Stimulated activated CD4-positive, alpha-beta T cell treated with anti-CD3 and anti-CD28 coated beads, Interleukin-1b, Interleukin-23, amount 100 ng/mL, for 48 hours (primary cell): ENCODE measurements around the gene CCNF.
"Not testable (repeated sequence)": the region's sequence is repeated elsewhere in the genome, so short reads cannot be mapped to it uniquely, and the experiment has no call there.

Source experiments
- DNase-seq: peaks from one replicate; pipeline ENCODE4 v3.0.0-alpha.2; 2020

The CCNF gene

DNA sequence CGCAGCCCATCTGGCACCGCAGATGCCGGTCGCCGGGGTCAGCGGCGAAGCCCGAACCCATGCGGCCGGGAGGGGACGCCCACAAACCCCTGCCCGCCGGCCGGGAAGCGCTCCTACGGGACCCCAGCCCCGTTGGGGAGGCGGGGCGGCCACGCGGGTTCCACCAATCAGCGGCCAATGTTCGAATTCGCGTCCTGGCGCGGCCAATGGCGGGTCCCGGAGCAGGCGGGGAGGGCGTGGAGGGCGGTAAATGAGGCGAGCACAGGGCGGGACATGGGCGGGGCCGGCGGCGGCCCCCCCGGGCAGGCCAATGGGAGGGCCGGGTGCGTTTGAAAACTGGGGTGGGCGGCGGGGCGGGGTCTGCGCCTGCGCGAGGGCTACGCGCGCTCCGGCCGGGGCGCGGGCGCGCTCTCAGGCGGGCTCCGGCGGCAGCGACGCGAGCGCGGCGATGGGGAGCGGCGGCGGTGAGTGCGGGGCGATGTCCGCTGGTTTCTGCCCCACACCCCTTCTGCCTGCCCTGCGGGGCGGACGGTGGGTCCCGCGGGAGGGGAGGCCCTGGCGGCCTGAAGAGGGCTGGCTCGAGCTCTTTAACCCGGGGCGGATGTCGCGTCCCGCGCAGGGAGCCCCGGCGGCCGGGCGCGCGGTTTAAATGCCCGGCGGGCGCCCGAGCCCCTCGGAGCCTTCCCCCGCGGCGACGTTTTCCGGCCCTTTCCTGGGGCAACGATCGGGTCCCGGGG, at the start of gene CCNF:
Gene CCNF (plus strand): TSS at position 414 of the 737 bp plus-strand sequence. CDS start 35 bp downstream, at position 449.
- peak; percentile 97 for DNase-seq

GRCh38 chr16:2383501-2383900, 45.7 kb upstream of the CCNF start:
- DNase-seq: no peak

- DNase-seq: no peak
These were observed 44.8 kb upstream of the CCNF start for GRCh38 chr16:2384426-2384825.

DNA sequence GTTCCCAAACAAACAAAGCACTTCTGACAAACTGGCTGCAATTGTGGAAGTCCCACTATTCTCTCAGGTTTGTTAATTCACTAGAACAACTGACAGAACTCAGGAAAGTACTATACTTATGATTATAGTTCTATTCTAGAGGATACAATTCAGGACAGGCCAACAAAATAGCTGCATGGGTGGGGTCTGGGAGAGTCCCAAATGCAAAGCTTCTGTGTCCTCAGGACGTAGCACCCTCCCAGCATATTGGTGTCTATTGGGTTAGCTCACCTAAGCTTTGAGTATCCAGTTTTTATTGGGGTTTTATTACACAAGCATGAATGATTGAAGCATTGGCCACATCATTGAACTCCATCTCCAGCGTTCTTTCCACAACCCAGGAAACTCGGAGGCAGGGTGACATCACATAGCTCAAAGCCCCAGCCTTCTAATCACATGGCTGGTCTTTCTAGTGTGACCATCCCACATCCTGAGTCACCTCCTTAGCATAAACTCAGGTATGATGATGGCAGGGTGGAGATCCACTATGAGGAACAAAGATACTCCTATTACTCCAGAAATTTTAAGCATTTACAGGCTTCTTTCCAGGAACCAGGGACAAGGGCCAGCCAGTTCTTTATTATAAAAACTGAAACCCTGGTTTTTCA, 43.9 kb upstream of the CCNF start:
- DNase-seq: no peak

DNA sequence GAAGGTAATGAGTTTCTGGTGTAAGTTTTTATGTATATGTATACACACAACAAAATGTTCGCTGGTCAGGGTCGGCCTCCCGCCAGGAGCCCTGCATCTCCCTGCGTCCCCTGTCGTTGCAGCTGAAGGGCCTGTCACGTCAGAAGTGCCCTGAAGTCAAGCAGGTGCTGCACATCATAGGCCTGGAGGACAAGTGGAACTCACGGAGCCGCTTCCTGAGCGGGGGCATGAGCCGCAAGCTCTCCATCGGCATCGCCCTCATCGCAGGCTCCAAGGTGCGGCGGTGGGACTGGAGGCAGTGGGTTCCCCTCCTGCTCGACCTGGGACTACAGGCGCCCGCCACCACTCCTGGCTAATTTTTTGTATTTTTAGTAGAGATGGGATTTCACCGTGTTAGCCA, 43.3 kb upstream of the CCNF start:
- not testable (repeated sequence) for DNase-seq

DNA sequence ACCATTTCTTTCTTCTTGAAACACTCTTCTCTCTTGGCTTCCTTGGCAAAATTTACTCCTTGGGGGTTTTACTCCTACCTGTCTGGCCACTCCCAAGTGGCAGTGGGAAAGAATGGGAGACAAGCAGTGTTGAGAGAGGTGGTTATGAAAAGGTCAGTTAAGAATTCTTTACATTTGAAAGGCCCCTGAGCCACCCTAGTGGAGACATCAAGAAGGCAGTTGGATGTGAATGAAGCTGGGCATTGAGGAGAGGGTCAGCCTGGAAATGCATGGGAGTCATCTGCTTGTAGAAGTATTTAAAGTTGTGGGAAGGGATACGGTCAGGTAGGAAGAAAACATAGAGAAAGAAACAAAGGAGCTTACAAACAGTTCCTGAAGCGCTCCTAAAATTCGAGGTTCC, 42.3 kb upstream of the CCNF start:
- no peak for DNase-seq

DNA sequence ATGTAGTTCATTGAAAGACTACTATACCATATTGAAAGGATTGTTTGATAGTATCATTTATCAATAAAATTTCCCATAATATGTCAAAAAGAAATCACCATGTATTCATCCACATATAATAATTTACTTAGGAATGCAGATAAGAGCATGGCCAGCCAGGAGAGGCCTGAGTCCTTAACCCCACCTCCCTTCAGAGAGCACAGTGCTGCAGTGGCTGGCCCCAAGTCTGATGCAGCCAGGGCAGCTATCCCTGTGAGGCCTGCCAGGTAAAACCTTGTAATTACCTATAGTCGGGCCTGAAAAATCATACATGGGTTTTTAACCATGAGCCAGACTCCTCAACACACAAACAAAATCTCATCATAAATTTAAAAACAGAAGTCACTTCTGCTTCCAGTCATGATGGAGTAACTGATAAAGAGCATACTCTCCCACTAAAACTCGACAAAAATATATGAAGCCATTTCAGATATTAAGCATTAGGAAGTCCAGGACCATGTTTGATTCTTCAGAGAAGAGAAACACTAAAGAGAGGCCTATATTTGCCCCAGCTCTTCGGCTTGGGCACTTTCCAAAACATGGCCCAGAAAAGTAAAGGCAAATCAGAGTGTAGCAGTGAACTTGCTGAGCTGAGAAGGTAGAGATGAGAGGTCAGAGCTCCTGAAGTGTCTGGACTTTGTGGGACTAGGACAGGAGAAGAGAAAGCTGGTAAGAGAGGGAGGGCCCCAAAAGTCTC, 40.9 kb upstream of the CCNF start:
- no peak for DNase-seq

DNA sequence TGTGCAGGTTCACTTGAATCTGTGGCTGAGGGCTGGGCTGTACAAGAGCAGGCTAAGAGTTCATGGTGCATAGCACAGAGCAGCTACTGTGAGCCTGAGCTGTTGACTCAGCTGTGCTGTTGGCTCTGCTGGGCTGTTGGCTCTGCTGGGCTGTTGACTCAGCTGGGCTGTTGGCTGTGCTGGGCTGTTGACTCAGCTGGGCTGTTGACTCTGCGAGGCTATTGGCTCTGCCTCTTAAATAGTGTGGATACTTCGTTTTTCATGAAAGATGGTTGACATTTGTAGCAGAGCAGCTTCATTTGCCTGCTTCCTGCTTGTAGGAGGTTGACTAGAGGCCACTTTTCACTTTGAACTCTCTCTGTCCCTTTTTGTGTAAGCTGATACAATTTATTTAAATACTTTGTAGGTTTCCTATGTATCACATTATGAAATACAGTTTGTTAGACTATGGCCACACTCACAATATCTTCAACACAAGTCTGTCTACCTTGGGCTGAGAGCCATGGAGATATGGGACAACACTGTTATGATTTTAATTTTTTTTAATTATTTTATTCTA, 40.3 kb upstream of the CCNF start:
- peak; percentile 2 for DNase-seq

DNA sequence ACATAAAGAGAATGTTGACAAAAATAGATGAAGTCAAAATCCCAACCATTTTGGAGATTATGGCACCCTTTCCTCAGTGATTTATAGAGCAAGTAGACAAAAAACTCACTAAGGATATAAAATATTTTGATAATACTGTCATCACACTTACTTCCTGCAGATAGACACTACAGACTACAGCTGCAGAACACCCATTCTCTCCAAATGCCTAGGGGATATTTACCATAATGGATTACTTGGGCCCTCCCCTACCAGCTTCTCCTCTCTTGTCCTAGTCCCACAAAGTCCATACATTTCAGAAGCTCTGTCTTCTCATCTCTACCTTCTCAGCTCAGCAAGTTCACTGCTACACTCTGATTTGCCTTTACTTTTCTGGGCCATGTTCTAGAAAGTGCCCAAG, 37.2 kb upstream of the CCNF start:
- DNase-seq: no peak

DNA sequence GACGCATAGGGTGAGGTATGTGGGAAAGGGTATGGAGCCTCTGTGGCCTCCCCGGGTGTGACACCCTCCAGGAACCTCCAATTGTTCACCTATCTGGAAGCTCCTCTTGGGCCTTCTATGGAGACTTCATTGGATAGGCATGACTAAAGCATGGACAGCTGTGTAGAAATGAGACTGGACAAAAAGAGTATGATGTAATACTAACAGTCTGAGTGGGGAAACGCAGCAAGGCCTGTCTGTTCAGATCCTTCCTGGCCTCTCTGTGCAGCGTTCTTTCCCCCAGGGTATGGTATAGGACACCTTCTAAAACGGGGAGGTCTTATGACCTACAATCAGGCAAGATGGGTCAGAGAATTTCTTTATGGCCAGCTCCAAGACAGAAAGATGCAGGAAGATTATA, 30.7 kb upstream of the CCNF start:
- DNase-seq: no peak

- no peak for DNase-seq
These were observed 25.1 kb upstream of the CCNF start for GRCh38 chr16:2404099-2404498.

GRCh38 chr16:2415085-2415484, 14.2 kb upstream of the CCNF start:
- DNase-seq: no peak

GRCh38 chr16:2420035-2420434, 9.2 kb upstream of the CCNF start:
- DNase-seq: no peak

- DNase-seq: no peak
These were observed 7.0 kb upstream of the CCNF start for GRCh38 chr16:2422123-2422867.

DNA sequence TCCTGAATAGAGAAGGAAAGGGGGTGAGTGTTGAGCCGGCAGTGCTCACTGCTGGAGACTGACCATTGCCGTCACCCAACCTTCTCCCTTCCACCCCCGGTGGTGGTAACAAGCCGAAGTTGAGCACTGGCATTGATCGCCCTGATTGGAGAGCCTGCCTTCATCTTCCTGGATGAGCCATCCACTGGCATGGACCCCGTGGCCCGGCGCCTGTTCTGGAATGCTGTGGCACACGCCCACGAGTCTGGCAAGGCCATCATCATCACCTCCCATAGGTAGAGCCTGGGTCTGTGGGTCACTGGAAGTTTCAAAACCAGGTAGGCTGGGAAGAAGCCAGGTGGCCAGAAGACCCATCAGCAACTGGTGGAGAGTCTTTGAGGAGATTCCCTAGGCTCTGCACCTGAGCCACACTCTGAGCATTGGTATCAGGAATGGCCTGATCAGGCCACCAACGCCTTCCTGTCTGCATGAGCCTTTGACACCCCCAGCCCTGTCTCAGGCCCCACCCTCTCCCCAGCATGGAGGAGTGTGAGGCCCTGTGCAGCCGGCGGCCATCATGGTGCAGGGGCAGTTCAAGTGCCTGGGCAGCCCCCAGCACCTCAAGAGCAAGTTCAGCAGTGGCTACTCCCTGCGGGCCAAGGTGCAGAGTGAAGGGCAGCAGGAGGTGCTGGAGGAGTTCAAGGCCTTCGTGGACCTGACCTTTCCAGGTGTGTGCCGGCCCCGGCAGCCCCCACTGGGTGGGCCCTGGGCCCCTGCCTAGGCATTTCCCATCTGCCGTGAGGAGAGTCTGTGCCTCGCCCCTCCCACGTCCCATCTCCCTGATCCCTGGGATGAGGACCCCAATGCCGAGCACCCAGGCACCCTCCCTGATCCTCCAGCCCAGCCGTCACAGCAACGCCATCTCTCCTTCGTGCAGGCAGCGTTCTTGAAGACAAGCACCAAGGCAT, 4.9 kb upstream of the CCNF start:
- DNase-seq: no peak

- no peak for DNase-seq
These were observed 4.2 kb upstream of the CCNF start for GRCh38 chr16:2425008-2425518.

DNA sequence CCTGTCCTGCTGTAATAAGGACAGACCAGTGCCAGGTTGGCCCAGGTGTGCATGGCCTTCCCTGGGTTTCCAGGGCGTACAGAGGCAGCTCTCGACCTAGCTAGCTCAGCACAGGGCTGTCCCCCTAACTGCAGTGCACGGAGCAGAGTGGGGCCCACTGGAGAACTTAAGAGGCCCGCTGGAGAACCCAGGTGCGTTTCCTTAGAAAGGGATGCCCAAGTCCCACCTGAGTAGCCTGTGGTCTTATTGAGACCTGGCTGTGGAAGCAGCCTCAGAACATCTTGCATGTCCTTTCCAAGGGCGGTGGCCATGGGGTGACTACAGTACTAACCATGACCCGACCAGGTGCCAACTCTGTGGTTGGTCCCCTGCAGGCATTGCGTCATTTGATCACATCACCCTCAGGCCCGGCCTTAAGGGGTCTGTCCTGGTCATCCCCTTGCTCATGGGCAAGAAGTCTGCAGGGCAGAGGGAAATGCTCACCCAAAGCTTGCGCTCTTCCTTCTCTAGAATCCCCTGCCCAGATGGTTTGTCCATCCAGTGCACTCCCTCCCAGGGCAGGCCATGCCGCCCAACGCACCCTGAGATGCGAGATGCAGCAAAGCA, 3.3 kb upstream of the CCNF start:
- DNase-seq: no peak

DNA sequence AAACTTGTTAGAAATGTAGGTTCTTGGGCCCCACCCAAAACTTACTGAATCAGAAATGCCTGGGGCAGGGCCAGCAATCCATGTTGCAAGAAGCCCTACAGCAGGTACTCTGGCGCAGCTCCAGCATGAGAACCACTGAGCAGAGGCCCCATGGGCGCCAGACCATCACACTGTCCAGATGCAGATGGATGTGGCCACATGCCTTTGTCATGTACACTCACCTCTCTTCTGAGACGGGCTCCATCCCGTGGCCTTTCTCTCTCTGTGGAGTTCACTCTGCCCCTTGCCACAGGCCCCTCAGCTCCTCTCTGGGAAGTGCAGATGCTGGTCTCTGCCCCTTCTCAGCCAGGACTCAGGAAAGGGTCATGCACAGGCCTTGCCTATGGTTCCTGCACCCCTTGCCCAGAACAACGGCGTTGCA, 2.3 kb upstream of the CCNF start:
- DNase-seq: no peak

DNA sequence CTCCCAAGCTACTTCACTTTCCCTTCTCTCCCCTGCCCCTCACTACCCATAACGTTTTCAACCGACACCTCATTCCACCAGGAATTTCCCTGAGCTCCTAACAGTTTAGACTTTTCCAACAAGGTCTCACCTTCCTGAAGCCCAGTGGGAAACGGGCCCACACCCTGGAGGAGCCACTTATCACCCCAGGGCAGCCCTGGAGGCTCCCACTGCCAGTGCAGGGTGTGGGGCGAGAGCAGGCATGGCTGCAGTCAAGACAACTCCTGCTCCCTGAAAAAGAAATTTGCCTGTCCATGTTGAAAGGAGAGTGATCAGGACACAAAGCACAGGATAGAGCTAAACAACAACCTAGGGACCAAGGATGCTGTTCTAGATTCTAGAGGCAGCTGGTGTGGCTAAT, 1.7 kb upstream of the CCNF start:
- no peak for DNase-seq

DNA sequence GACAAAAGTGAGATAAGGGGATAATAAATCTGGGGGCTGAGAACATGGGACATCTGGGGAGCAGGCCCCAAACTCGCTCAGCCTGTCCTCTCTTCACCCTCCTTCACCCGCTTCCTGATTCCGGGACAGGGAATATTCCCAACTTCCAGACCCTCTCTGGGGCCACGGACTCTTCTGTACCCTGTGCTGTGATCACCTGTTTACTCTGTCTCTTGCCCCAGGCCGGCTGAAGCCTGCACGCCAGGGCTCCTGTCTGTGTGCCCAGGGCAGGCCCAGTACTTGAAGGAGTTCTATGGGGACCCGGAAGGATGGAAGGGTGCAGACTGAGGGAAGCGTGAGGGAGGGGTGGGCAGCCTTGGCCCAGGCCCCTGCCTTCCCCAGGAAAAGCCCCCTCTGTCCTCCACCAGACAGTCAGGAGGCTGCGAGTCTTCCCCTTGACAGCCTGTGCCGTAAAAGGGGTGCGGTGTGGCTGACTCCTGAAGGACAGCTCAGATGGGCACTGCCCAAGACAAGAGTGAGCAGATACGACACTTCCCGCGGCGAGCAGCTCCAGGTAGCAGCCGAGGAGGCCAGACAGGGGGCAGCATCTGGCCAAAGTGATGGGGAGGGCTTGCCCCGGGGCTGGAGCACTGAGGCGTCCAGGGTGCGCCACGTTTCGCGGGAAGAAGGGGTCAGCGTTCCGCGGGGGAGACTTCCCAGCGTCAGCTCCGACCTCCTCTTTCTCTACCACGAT, 1.0 kb upstream of the CCNF start:
- DNase-seq: peak; percentile 15

GRCh38 chr16:2428784-2429033, 538 bp upstream of the CCNF start:
- no peak for DNase-seq
